Mesenteric fat pad (tissue), 1 donor: ENCODE results near the gene PRAMEF13. TPM values are rescaled to one million over a fixed set of nuclear protein-coding genes. Genes with fewer than 3 reads are reported as not detected.
"Not testable (repeated sequence)": the region's sequence is repeated elsewhere in the genome, so short reads cannot be mapped to it uniquely, and the experiment has no call there.

Experiments
- DNase-seq: peaks from one replicate; pipeline ENCODE4 v3.0.0-alpha.2; 2020; ENCODE audit warnings: low spot score
- total RNA-seq: library from RNA; stranded (reverse); fragmentation: NEBNext Ultra II Directional; extraction: Animal tissue kit (Norgen Biotek cat#: 25700); gene quantifications from one replicate; pipeline ENCODE4 v1.2.1, GENCODE V29; 2021
- donor health status: DM: yes; HTN: yes; CAD: no.

The PRAMEF13 gene
- total RNA-seq, 1 donor from 2014 or later = not detected

GRCh38 chr1:13208712-13209111 lies 7.5 kb upstream of the PRAMEF13 start:
- DNase-seq = not testable (repeated sequence)

GRCh38 chr1:13171548-13171947 lies 29.7 kb downstream of the PRAMEF13 start, which contains the start of gene PRAMEF9:
Gene PRAMEF9 (plus strand): TSS chr1:13171848. CDS start chr1:13175281, 3,433 bp downstream.
- DNase-seq = not testable (repeated sequence)

- DNase-seq = not testable (repeated sequence)
These were observed 35.7 kb downstream of the PRAMEF13 start, which contains the start of gene HNRNPCL4 for GRCh38 chr1:13165531-13165930. Gene HNRNPCL4 (minus strand): TSS chr1:13165631. CDS start chr1:13165467, 164 bp downstream.

DNA sequence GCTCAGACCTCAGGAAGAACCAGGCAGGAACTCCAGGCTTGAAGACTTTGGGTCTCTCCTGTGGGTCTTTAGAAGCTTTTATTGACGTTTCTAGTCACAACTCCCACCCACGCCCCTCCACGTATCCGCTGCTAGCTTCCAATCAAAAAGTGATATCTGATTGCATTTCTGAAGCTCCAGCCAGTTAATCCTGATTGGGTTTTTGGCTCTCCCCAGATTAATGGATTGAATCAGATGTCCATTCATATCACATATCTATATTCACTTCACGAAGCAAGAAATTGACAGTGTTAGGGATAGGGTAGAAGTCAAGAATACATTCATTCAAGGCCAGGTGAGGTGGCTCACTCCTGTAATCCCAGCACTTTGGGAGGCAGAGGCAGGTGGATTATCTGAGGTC lies 45.3 kb downstream of the PRAMEF13 start, which contains the start of gene PRAMEF26:
TSS of gene PRAMEF26 (minus strand) at position 101 of the 400 bp plus-strand sequence. CDS start 2,914 bp downstream, outside the sequence.
- not testable (repeated sequence) for DNase-seq

Other genes starting within 250 kb of the PRAMEF13 start
- not detected for gene PRAMEF27, start 144.8 kb downstream of the PRAMEF13 start, total RNA-seq
- gene HNRNPCL3, start 140.6 kb downstream of the PRAMEF13 start, total RNA-seq = not detected
- gene PRAMEF25, start 130.6 kb downstream of the PRAMEF13 start, total RNA-seq = not detected
- not detected for gene HNRNPCL2, start 84.6 kb downstream of the PRAMEF13 start, total RNA-seq
- gene PRAMEF26, start 45.4 kb downstream of the PRAMEF13 start, total RNA-seq = not detected
- gene HNRNPCL4, start 35.8 kb downstream of the PRAMEF13 start, total RNA-seq = not detected
- not detected for gene PRAMEF9, start 29.6 kb downstream of the PRAMEF13 start, total RNA-seq
- not detected for gene PRAMEF18, start 24.7 kb upstream of the PRAMEF13 start, total RNA-seq
- not detected for gene PRAMEF5, start 52.8 kb upstream of the PRAMEF13 start, total RNA-seq
- gene PRAMEF8, start 83.7 kb upstream of the PRAMEF13 start, total RNA-seq = not detected
- gene PRAMEF33, start 102.1 kb upstream of the PRAMEF13 start, total RNA-seq = not detected
- gene PRAMEF15, start 114.2 kb upstream of the PRAMEF13 start, total RNA-seq = not detected
- gene PRAMEF14, start 145.7 kb upstream of the PRAMEF13 start, total RNA-seq = not detected
- gene PRAMEF19, start 170.5 kb upstream of the PRAMEF13 start, total RNA-seq = not detected
- not detected for gene PRAMEF17, start 188.2 kb upstream of the PRAMEF13 start, total RNA-seq
- gene PRAMEF20, start 209.0 kb upstream of the PRAMEF13 start, total RNA-seq = not detected